GM19467 (cell line): ENCODE measurements around the gene SHISA2.
"Not testable (repeated sequence)": the region's sequence is repeated elsewhere in the genome, so short reads cannot be mapped to it uniquely, and the experiment has no call there.

Source experiments
- ATAC-seq: cut with Tn5 transposase; IDR thresholded peaks from one replicate; pipeline ENCODE4 v1.9.1; 2021; ENCODE audit warnings: mild to moderate bottlenecking, moderate library complexity; ENCODE audit not compliant: unreplicated experiment

Gene SHISA2

DNA sequence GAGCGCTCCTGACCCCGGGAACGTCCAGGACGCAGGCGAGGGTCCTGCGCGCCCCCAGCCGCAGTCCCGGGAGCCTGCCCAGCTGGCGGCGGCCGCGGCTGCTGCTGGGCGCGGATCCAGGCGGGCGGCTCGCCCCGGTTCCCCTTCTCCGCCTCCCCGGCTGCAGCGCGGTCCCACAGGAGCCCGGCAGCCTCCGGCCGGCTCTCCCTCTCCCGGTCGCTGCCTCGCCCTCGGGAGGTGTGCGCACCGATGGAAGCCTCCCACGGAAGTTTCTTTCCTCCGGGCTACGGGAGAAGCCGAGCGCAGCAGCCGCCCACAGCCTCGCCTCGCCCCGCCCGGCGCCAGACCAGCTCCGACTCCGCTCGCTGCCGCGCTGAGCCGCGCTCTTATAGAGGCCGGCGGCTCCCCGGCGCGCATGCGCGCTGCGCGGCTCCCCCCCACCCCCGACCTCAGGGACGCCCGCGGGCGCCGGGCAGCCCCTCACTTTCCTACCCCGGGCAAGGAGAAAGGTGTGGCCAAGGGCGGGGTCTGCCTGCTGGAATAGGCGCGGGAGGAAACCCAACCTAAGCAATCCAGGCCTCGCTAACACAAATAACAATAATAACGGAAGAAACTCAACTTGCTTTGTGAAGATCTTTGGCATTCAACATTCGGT is at the start of gene SHISA2:
Gene SHISA2, minus strand, starts transcription at position 360 of the 655 bp plus-strand sequence. CDS start 1,041 bp downstream, outside the sequence.
- no peak for ATAC-seq

- ATAC-seq: no peak
Observed at GRCh38 chr13:26095846-26096610, 44.2 kb upstream of the SHISA2 start.

DNA sequence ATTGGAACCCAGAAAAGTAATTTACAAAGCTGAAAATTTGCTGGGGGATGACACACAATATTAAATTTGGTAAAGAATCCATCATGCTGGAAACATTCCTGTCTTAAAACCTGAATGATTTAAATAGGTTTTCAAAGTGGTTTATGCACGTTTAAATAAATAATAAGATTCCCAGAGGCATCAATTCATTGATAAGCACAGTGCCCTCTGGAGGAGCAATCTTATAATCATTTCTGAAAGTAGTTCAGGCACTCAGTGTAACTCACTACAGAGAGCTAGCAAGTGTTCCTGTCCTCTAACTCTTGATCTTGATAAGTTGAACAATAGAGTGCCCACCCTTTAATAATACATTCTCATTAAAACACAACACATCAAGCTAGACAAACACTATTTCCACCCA is 43.5 kb upstream of the SHISA2 start:
- ATAC-seq: no peak

- ATAC-seq: not testable (repeated sequence)
Observed at GRCh38 chr13:26076821-26077220, 25.0 kb upstream of the SHISA2 start.

DNA sequence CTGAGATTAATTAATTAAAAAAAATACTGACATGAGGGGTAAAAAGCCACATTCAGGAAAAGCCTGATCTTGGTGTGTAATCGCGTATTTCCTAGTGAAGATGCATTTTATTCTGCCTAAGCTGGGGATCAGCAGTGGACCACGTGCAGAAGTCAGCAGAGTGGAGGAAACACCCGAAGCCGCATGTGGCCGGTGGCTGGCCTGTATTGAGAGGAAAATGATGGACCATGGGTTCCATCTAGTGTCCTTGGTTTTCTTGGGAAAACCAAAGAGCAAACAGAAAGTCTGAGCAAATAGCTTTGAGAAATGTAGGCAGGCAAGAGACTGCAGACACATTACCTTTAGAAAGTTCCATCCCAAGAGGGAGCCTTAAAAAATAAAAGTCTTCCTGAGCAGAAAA is 23.7 kb upstream of the SHISA2 start:
- no peak for ATAC-seq

DNA sequence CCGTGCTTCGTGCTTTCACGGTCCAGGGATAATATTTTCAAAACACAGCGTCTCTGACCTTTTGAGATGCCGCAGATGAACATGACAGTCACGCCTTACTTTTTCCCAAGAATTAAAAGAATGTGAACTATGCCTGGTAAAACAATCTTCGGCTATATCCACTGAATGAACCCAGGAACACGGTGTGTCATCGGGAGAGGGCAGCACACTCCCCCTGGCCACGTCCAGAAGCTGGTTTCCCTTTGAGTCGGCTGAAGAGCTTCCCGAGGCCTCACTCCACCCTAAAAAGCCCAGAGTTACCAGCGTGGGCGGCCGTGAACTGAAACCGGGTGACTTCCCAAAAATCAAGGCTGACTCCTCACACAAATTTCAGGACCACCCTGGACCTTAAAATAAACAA is 22.9 kb upstream of the SHISA2 start:
- ATAC-seq: no peak

GRCh38 chr13:26072335-26072734 is 20.5 kb upstream of the SHISA2 start:
- ATAC-seq: not testable (repeated sequence)

- no peak for ATAC-seq
Observed at GRCh38 chr13:26071691-26072090, 19.9 kb upstream of the SHISA2 start.

- not testable (repeated sequence) for ATAC-seq
Observed at GRCh38 chr13:26069642-26070041, 17.8 kb upstream of the SHISA2 start.

- ATAC-seq: not testable (repeated sequence)
Observed at GRCh38 chr13:26068372-26068771, 16.6 kb upstream of the SHISA2 start.

DNA sequence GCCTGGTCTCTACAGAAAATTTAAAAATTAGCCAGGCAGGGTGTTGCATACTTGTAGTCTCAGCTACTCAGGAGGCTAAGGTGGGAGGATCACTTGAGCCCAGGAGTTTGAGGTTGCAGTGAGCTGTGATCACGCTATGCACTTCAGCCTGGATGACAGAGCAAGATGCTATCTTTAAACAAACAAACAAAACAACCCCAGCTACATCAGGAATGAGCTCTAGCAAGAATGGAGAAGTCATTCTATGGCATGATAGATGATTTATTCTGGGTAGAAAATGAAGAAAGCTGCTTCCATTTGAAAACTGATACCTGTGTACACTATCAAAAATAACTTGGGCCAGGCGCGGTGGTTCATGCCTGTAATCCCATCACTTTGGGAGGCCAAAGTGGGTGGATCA is 15.8 kb upstream of the SHISA2 start:
- no peak for ATAC-seq

- ATAC-seq: not testable (repeated sequence)
Observed at GRCh38 chr13:26066492-26066891, 14.7 kb upstream of the SHISA2 start.

- ATAC-seq: no peak
Observed at GRCh38 chr13:26062853-26063444, 11.1 kb upstream of the SHISA2 start.

- no peak for ATAC-seq
Observed at GRCh38 chr13:26061947-26062346, 10.1 kb upstream of the SHISA2 start.

DNA sequence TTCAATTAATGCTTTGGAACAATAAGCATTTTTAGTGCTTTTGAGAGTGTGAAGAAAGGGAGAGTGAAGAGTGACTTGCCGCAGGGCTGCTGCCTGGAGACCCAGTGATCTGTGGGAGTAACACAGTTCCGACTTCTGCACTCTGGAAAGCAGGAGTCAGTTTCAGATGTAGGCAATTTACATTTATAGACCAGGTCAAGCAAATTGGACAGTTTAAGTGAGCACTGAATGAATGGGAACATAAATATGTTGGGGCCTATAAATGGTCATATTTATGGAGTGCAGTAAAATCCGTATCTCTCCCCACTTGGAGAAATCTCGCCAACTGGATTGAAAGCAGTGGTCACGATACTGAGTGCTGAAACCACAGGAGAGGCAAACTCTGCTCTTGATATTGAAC is 9.4 kb upstream of the SHISA2 start:
- no peak for ATAC-seq

GRCh38 chr13:26060357-26060756 is 8.5 kb upstream of the SHISA2 start:
- ATAC-seq: no peak

- ATAC-seq: no peak
Observed at GRCh38 chr13:26058704-26059103, 6.9 kb upstream of the SHISA2 start.

DNA sequence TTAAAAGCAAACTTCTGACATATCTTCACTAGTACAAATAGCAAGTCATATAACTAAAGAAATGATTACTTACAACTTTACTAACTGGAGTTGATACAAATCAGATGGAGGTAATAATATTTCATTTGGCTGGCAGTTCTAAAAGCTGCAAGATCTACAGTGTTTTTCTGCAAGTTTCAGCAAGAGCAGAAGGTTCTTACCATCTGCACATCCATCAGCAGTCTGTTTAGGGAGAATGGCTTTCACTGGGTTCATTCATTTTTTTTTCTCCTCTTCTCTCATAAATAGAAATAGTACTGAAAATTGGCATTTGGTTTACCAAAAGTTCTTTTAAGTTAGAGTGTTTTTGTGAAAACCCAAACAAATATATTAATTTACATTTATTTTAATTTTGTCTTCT is 3.1 kb upstream of the SHISA2 start:
- ATAC-seq: no peak

GRCh38 chr13:26053418-26053980 is 1.7 kb upstream of the SHISA2 start:
- no peak for ATAC-seq

- no peak for ATAC-seq
Observed at GRCh38 chr13:26052337-26052736, 521 bp upstream of the SHISA2 start.

- no peak for ATAC-seq
Observed at GRCh38 chr13:26051231-26051656, 572 bp downstream of the SHISA2 start.
